ENCODE measurements around the gene TBC1D19. TPM values are rescaled to one million over a fixed set of nuclear protein-coding genes. Genes with fewer than 3 reads are reported as not detected.

TBC1D19 gene
- total and polyA plus RNA-seq, 2 donors (not counting 1 experiment from before 2014, with no cell fraction given) = 1.8 to 11.0 TPM

- H3K27me3 ChIP-seq (replicated peaks in 1 of 4; ENCODE audit: control extremely low read depth in 1 of 4, control insufficient read depth in 3 of 4, insufficient read depth in 4 of 4, low read length in 3 of 4) = no peaks in the 10 kb centered on the region
- H3K4me3 ChIP-seq (ENCODE audit: control extremely low read depth in 1 of 5, extremely low read depth in 1 of 5, insufficient read depth in 1 of 5, low read depth in 2 of 5, low read length in 4 of 5) = no peak overlapping the region
- no peaks in the 10 kb centered on the region for H3K9me3 ChIP-seq (ENCODE audit: control extremely low read depth in 1 of 3, control insufficient read depth in 2 of 3, insufficient read depth in 1 of 3, low read length in 2 of 3)
- Mint-ChIP-seq H3K27me3 (no peaks in the 10 kb centered on the region), H3K9me3 (ENCODE audit: insufficient read depth) (no peaks in the 10 kb centered on the region), H3K4me1 (peaks cover 12% of the 10 kb centered on the region), H3K4me3 (no peak overlapping the region), H3K27ac (no peak overlapping the region)
- H3K27ac ChIP-seq (ENCODE audit: low read length in 2 of 2) = no peak overlapping the region
- no peaks in the 10 kb centered on the region for H3K79me2 ChIP-seq (ENCODE audit: control insufficient read depth, insufficient read depth, low read length)
- WGBS (ENCODE audit: insufficient coverage) = 100% methylated on average over 1 of the region's 2 CpGs
- DNase-seq (no peak), ATAC-seq (ENCODE audit: low read depth) (no peak)
- H3K4me2 ChIP-seq (replicated peaks; ENCODE audit: low read depth, low read length, poor library complexity, severe bottlenecking) = no peak overlapping the region
- H2AFZ ChIP-seq (ENCODE audit: insufficient read depth, low read depth, low read length, poor library complexity, severe bottlenecking) = no peak overlapping the region
- intact Hi-C loops (cut with micrococcal nuclease) = no loop called here
- H3K9ac ChIP-seq (ENCODE audit: low read length) = no peak overlapping the region
- H4K20me1 ChIP-seq (ENCODE audit: control insufficient read depth, insufficient read depth, low read length, poor library complexity, severe bottlenecking) = no peaks in the 10 kb centered on the region
- H3K36me3 ChIP-seq (replicated peaks in 1 of 2; ENCODE audit: control extremely low read depth in 1 of 2, control insufficient read depth in 1 of 2, extremely low read depth in 1 of 2, insufficient read depth in 2 of 2, low read length in 1 of 2) = no peaks in the 10 kb centered on the region
- TF ChIP-seq EZH2 (IDR thresholded peaks at IDR 0.05; ENCODE audit: borderline replicate concordance, insufficient read depth, low read depth, low read length, poor library complexity, severe bottlenecking) (no peak), CTCF (IDR thresholded peaks at IDR 0.05) (no peak)
- CTCF ChIA-PET = no interaction called here
- peaks cover 12% of the 10 kb centered on the region in 2 donors for H3K4me1 ChIP-seq (ENCODE audit: control insufficient read depth in 2 of 2, insufficient read depth in 2 of 2, low read length in 2 of 2)
- POLR2A ChIA-PET = no interaction called here
Measured at GRCh38 chr4:26753187-26753586, 169.3 kb downstream of the TBC1D19 start.

GRCh38 chr4:26753617-26754016, 169.7 kb downstream of the TBC1D19 start:
- Histone ChIP-seq H3K4me2 (replicated peaks; ENCODE audit: low read depth, low read length, poor library complexity, severe bottlenecking) (no peak overlapping the region), H3K9me3 (ENCODE audit: control extremely low read depth in 1 of 3, control insufficient read depth in 2 of 3, insufficient read depth in 1 of 3, low read length in 2 of 3) (no peaks in the 10 kb centered on the region), H3K9ac (ENCODE audit: low read length) (no peak overlapping the region), H3K79me2 (ENCODE audit: control insufficient read depth, insufficient read depth, low read length) (no peaks in the 10 kb centered on the region), H3K27ac (ENCODE audit: low read length in 2 of 2) (no peak overlapping the region), H3K4me3 (ENCODE audit: control extremely low read depth in 1 of 5, extremely low read depth in 1 of 5, insufficient read depth in 1 of 5, low read depth in 2 of 5, low read length in 4 of 5) (no peak overlapping the region), H4K20me1 (ENCODE audit: control insufficient read depth, insufficient read depth, low read length, poor library complexity, severe bottlenecking) (no peaks in the 10 kb centered on the region), H2AFZ (ENCODE audit: insufficient read depth, low read depth, low read length, poor library complexity, severe bottlenecking) (no peak overlapping the region), H3K27me3 (replicated peaks in 1 of 4; ENCODE audit: control extremely low read depth in 1 of 4, control insufficient read depth in 3 of 4, insufficient read depth in 4 of 4, low read length in 3 of 4) (no peaks in the 10 kb centered on the region), H3K4me1 (ENCODE audit: control insufficient read depth in 2 of 2, insufficient read depth in 2 of 2, low read length in 2 of 2) (peaks cover 7 to 8% of the 10 kb centered on the region in 2 donors), H3K36me3 (replicated peaks in 1 of 2; ENCODE audit: control extremely low read depth in 1 of 2, control insufficient read depth in 1 of 2, extremely low read depth in 1 of 2, insufficient read depth in 2 of 2, low read length in 1 of 2) (no peaks in the 10 kb centered on the region)
- TF ChIP-seq EZH2 (IDR thresholded peaks at IDR 0.05; ENCODE audit: borderline replicate concordance, insufficient read depth, low read depth, low read length, poor library complexity, severe bottlenecking) (no peak), CTCF (IDR thresholded peaks at IDR 0.05) (no peak)
- H3K4me1 Mint-ChIP-seq = peaks cover 9% of the 10 kb centered on the region
- no peaks in the 10 kb centered on the region for H3K9me3 Mint-ChIP-seq (ENCODE audit: insufficient read depth)
- intact Hi-C loops (cut with micrococcal nuclease) = no loop called here
- H3K27me3 Mint-ChIP-seq = no peaks in the 10 kb centered on the region
- POLR2A ChIA-PET = no interaction called here
- no peak overlapping the region for H3K4me3 Mint-ChIP-seq
- DNase-seq (no peak), ATAC-seq (ENCODE audit: low read depth) (no peak)
- over 99% methylated on average over 7 of the region's 10 CpGs for WGBS (ENCODE audit: insufficient coverage)
- no peak overlapping the region for H3K27ac Mint-ChIP-seq
- CTCF ChIA-PET = no interaction called here
